HG03460 (cell line): ENCODE results near the gene CCDC106.

Source experiments
- ATAC-seq: cut with Tn5 transposase; IDR thresholded peaks from one replicate; pipeline ENCODE4 v1.9.1; 2021; ENCODE audit not compliant: unreplicated experiment

Gene CCDC106

GRCh38 chr19:55649268-55650125, 1.5 kb downstream of the CCDC106 start:
- no peak for ATAC-seq

- no peak for ATAC-seq
These were observed 2.1 kb downstream of the CCDC106 start for GRCh38 chr19:55650126-55650557.

GRCh38 chr19:55650602-55651230, 2.7 kb downstream of the CCDC106 start:
- no peak for ATAC-seq

DNA sequence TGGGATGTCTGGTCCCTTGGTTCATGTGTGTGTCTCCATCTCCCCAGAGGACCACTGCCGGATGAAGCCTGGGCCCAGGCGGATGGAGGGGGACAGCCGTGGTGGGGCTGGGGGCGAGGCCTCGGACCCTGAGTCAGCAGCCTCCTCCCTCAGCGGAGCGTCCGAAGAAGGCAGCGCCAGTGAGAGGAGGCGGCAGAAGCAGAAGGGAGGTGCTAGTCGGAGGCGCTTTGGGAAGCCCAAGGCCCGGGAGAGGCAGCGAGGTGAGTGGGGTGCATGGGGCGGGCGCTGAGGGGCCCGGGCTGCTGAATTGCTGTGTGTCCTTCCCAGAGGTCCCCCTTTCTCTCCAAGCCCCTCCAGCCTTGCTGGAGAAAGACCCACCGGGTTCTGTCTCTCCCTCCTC, 3.2 kb downstream of the CCDC106 start:
- ATAC-seq = no peak

- ATAC-seq = no peak
These were observed 4.5 kb downstream of the CCDC106 start for GRCh38 chr19:55652311-55653128.

GRCh38 chr19:55653651-55654322, 5.8 kb downstream of the CCDC106 start:
- ATAC-seq = peak; percentile 34

DNA sequence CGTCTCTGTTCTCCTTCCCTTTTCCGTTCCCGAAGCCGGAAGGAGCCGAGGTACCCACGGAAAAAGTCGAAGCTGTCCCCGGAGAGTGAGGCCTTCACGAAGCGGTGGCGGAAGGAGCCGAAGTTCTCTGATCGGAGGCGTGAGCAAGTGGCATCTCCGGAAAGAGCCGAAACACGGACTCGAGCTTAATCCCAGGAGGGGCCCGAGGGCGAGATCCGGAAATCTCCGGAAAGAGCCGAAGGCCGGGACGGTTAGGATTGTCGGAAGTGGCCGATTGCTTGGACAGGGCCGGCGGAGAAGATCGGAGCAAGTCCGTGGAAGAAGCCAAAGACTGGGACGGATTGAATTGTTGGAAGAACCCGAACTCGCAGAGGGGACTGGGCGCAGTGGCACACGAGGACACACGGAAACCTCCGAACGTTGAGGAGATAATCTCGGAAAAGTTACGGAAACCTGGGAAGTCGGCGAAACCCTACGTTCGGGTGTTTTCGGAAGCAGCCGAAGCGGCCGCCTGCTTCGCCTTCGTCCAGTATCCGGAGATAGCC, 6.4 kb downstream of the CCDC106 start:
- peak; percentile 48 for ATAC-seq

DNA sequence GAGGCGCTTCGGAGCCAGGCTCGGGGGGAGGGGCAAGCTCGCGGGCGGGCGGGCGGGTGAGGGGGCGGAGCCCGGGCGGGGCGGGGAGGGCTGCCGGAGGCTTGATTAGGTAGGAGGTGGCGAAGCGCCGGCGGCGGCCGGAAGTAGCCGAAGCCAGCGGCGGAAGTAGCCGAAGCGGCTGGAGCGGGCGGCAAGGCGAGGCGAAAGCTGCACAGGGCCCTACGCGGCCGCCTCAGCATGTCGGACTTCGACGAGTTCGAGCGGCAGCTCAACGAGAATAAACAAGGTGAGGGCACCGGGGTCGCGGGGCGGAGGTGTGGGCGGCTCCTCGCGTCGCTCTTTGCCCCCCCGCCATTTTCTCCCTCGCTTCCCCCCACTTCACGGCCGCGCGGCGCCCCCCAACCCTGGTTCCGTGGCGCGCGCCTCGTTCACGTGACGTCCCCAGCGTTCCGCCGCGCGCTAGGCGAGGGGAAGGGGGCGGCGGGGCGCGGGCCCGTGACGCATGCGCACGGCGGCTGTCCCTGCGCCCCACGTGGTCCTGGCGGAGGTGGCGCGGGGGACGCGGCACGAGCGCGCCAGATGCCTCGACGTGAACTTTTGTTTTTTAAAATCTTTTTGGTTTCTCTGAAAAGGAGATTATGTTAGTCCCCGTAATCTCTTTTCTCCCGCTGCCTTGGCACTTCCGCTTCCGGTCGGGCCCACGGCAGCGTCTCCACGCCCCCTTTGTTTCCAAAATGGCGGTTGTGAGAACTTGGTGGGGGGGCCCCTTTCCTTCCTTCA, 7.0 kb downstream of the CCDC106 start, which contains the start of gene U2AF2:
Gene U2AF2, plus strand, starts transcription at position 168 of the 780 bp plus-strand sequence. Its CDS starts 70 bp downstream, at position 238.
- ATAC-seq = peak; percentile 22

DNA sequence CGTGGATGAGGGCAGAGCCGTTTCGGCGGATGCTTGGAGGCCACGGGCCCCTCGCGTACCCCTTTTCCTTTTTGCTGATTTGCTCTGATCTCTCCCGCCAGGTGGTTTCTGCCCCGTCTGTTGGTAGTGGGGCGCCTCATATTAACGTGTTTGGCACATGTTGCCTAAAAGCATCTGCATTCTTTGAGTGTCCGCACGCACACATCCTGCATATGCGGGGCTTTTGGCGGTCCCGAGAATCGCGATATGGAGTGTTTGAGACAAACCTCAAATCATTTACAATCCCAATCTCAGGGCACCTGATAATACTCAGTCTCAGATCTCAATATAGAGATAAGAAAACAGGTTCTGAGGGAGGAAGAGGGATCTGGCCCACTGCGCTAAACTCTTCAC, 7.6 kb downstream of the CCDC106 start:
- ATAC-seq = no peak

- ATAC-seq = no peak
These were observed 8.5 kb downstream of the CCDC106 start for GRCh38 chr19:55656552-55656951.

GRCh38 chr19:55656988-55657747, 9.2 kb downstream of the CCDC106 start:
- ATAC-seq = no peak

GRCh38 chr19:55658846-55659459, 10.9 kb downstream of the CCDC106 start:
- no peak for ATAC-seq

GRCh38 chr19:55659822-55660221, 11.8 kb downstream of the CCDC106 start:
- ATAC-seq = no peak

GRCh38 chr19:55660404-55660803, 12.4 kb downstream of the CCDC106 start:
- ATAC-seq = no peak

GRCh38 chr19:55660991-55661390, 13.0 kb downstream of the CCDC106 start:
- ATAC-seq = no peak

DNA sequence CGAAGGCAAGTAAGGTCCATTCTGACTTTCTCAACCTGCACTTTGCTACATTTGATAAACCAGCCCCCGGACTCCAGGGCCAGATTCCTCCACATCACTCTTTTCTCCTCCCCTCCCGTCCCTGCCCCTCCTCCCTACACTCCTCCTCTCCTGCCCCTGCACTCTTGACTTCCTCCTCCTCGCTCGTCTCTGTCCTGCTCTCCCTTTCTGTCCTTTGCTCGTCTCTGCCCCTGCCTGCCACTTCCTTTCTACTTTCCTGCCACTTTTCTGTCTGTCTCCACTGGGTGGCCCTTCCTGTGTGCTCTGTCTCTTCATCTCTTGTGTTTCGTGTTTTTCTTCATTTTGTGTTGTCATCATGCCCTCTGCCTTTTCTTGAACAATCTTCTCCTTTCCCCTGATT, 13.8 kb downstream of the CCDC106 start:
- no peak for ATAC-seq

DNA sequence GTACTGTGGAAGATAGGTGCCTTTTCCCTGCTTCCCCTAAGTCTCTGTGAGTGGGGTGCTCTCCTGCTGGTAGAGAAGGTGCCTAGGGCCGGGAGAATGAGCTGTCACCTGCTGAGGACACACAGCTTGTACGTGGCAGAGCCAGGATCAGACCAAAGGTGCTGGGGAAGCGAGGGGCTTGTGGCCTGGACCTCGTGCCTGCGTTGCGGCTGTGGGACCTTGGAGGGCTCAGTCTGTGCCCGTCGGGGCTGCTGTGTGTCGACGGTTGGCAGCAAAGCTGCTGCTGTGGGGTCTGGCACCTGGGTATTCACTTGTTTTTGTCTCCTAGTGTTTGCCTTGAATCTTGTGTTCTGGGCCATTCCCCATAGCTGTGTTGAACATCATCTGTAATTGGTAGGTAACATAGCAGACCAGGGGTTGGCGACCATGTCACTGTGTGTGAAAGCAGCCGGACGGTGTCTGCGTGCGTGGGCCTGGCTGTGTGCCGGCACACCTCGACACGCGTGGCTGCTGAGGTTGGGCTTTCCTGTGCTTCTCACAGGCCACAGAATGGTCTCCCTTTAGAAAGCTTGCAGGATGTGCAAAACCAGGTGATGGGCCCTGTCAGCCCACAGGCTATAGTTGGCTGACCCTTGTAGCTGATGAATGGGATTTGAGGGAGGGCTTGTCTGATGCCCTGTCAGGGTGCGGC, 16.0 kb downstream of the CCDC106 start:
- ATAC-seq = no peak
